HG02642 (cell line): ENCODE measurements around the gene POFUT2.
"Not testable (repeated sequence)": the region's sequence is repeated elsewhere in the genome, so short reads cannot be mapped to it uniquely, and the experiment has no call there.

Source experiments
- ATAC-seq: cut with Tn5 transposase; IDR thresholded peaks from one replicate; pipeline ENCODE4 v1.9.1; 2021; ENCODE audit warnings: mild to moderate bottlenecking; ENCODE audit not compliant: unreplicated experiment, poor library complexity

POFUT2 gene

GRCh38 chr21:45326891-45327440 lies 39.3 kb upstream of the POFUT2 start:
- no peak for ATAC-seq

- no peak for ATAC-seq
Observed at GRCh38 chr21:45326169-45326851, 38.6 kb upstream of the POFUT2 start.

- ATAC-seq: no peak
Observed at GRCh38 chr21:45325206-45326168, 37.8 kb upstream of the POFUT2 start.

- no peak for ATAC-seq
Observed at GRCh38 chr21:45324489-45325205, 37.0 kb upstream of the POFUT2 start.

- no peak for ATAC-seq
Observed at GRCh38 chr21:45323487-45324311, 36.0 kb upstream of the POFUT2 start.

- no peak for ATAC-seq
Observed at GRCh38 chr21:45322960-45323461, 35.3 kb upstream of the POFUT2 start.

GRCh38 chr21:45322231-45322959 lies 34.7 kb upstream of the POFUT2 start:
- ATAC-seq: no peak

GRCh38 chr21:45320261-45321025 lies 32.7 kb upstream of the POFUT2 start:
- ATAC-seq: no peak

GRCh38 chr21:45319461-45320211 lies 31.9 kb upstream of the POFUT2 start:
- ATAC-seq: no peak

GRCh38 chr21:45318556-45319404 lies 31.1 kb upstream of the POFUT2 start:
- ATAC-seq: no peak

- ATAC-seq: no peak
Observed at GRCh38 chr21:45318146-45318555, 30.5 kb upstream of the POFUT2 start.

- ATAC-seq: no peak
Observed at GRCh38 chr21:45317398-45318145, 29.9 kb upstream of the POFUT2 start.

GRCh38 chr21:45316871-45317397 lies 29.2 kb upstream of the POFUT2 start:
- ATAC-seq: no peak

- ATAC-seq: not testable (repeated sequence)
Observed at GRCh38 chr21:45315676-45316470, 28.2 kb upstream of the POFUT2 start.

GRCh38 chr21:45313682-45314081 lies 26.0 kb upstream of the POFUT2 start:
- no peak for ATAC-seq
